ENCODE results near the gene TMEM185B.
A peak's percentile ranks its signal among the peaks of the same experiment; 100 is the strongest.
"Not testable (repeated sequence)": the region's sequence is repeated elsewhere in the genome, so short reads cannot be mapped to it uniquely, and the experiment has no call there.

Gene TMEM185B

GRCh38 chr2:120251880-120252224 is 28.7 kb upstream of the TMEM185B start:
- DNase-seq (ENCODE audit: low read depth), result no peak

- DNase-seq (ENCODE audit: low read depth), result no peak
Observed at GRCh38 chr2:120251078-120251477, 27.9 kb upstream of the TMEM185B start.

- no peak for DNase-seq (ENCODE audit: low read depth)
Observed at GRCh38 chr2:120250640-120251039, 27.4 kb upstream of the TMEM185B start.

- no peak for DNase-seq (ENCODE audit: low read depth)
Observed at GRCh38 chr2:120247851-120248250, 24.7 kb upstream of the TMEM185B start.

GRCh38 chr2:120246546-120247300 is 23.5 kb upstream of the TMEM185B start:
- DNase-seq (ENCODE audit: low read depth), result no peak

GRCh38 chr2:120245520-120246332 is 22.5 kb upstream of the TMEM185B start:
- peak; percentile 38 for DNase-seq (ENCODE audit: low read depth)

- no peak for DNase-seq (ENCODE audit: low read depth)
Observed at GRCh38 chr2:120244656-120245519, 21.7 kb upstream of the TMEM185B start.

- DNase-seq (ENCODE audit: low read depth), result no peak
Observed at GRCh38 chr2:120243875-120244553, 20.8 kb upstream of the TMEM185B start.

GRCh38 chr2:120243211-120243610 is 20.0 kb upstream of the TMEM185B start:
- peak; percentile 54 for DNase-seq (ENCODE audit: low read depth)

- DNase-seq (ENCODE audit: low read depth), result no peak
Observed at GRCh38 chr2:120241684-120242083, 18.5 kb upstream of the TMEM185B start.

- no peak for DNase-seq (ENCODE audit: low read depth)
Observed at GRCh38 chr2:120240901-120241429, 17.8 kb upstream of the TMEM185B start.

- DNase-seq (ENCODE audit: low read depth), result peak; percentile 90
Observed at GRCh38 chr2:120239488-120240287, 16.5 kb upstream of the TMEM185B start.

- DNase-seq (ENCODE audit: low read depth), result peak; percentile 67
Observed at GRCh38 chr2:120238728-120239487, 15.7 kb upstream of the TMEM185B start.

GRCh38 chr2:120237491-120237902 is 14.3 kb upstream of the TMEM185B start:
- DNase-seq (ENCODE audit: low read depth), result peak; percentile 70

GRCh38 chr2:120236791-120237190 is 13.6 kb upstream of the TMEM185B start:
- DNase-seq (ENCODE audit: low read depth), result no peak

GRCh38 chr2:120236316-120236715 is 13.1 kb upstream of the TMEM185B start:
- DNase-seq (ENCODE audit: low read depth), result no peak

GRCh38 chr2:120235681-120236080 is 12.5 kb upstream of the TMEM185B start:
- no peak for DNase-seq (ENCODE audit: low read depth)

- DNase-seq (ENCODE audit: low read depth), result not testable (repeated sequence)
Observed at GRCh38 chr2:120235158-120235557, 12.0 kb upstream of the TMEM185B start.

GRCh38 chr2:120233292-120233691 is 10.1 kb upstream of the TMEM185B start:
- no peak for DNase-seq (ENCODE audit: low read depth)

All from iris pigment epithelial cell (primary cell).